H1 (cell line): Measurements from ENCODE around the gene GRB14.

Experiments
- EP300 ChIP-seq, 2 experiments: IDR thresholded peaks; 1 replicate in 1 of 2; 2 replicates in 1 of 2; pipeline ENCODE4 v1.6.1; 2011 to 2012; ENCODE audit warnings: low read depth in 2 of 2, low read length in 2 of 2, mild to moderate bottlenecking in 2 of 2, borderline replicate concordance in 1 of 2, inconsistent platforms in 1 of 2, moderate library complexity in 1 of 2
- POLR2A ChIP-seq, 2 experiments: IDR thresholded peaks; 1 replicate in 1 of 2; 2 replicates in 1 of 2; pipeline ENCODE4 v1.6.1; 2011; ENCODE audit warnings: low read depth in 2 of 2, low read length in 2 of 2, mild to moderate bottlenecking in 2 of 2; ENCODE audit errors: control extremely low read depth in 1 of 2
- POLR2AphosphoS5 ChIP-seq: IDR thresholded peaks from 2 replicates; pipeline ENCODE4 v1.6.1; 2011; ENCODE audit warnings: low read depth, low read length
- TEAD4 ChIP-seq: IDR thresholded peaks from 2 replicates; pipeline ENCODE4 v1.6.1; 2012; ENCODE audit warnings: low read depth, low read length, inconsistent platforms, mixed read lengths
- YY1 ChIP-seq: IDR thresholded peaks from 2 replicates; pipeline ENCODE4 v1.6.1; 2011; ENCODE audit warnings: low read depth, mild to moderate bottlenecking, low read length
- TF ChIP-seq, protein P1 (sequence below), 3 experiments: IDR thresholded peaks; 1 replicate in 2 of 3; 2 replicates in 1 of 3; pipeline versions ENCODE4 v1.5.1 to v1.6.1; 2011; ENCODE audit warnings: low read length in 3 of 3, mild to moderate bottlenecking in 3 of 3, inconsistent platforms in 2 of 3, low read depth in 1 of 3, moderate library complexity in 1 of 3; ENCODE audit not compliant: insufficient read depth in 1 of 3; ENCODE audit errors: control extremely low read depth in 1 of 3

DNA sequence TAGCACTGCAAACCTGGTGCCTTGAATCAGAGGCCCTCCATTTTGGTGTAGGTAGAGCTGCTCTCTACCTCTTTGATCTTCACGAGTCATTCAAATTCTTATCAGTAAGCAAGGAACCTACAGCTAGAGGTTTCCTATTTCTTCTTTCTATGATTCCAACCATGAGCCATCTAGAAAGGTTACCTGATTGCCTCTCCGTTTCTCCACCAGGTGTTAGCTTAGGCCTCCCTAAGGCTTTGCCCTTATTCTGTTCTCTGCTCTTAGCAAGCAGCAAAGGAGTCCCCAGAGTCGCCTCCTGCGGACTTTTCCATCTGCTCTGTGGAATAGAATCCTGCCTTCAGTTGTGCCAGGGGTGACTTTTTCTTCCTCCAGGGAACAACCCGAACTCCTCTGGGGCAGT lies 173.6 kb downstream of the GRB14 start:
- TF ChIP-seq, protein P1, sequence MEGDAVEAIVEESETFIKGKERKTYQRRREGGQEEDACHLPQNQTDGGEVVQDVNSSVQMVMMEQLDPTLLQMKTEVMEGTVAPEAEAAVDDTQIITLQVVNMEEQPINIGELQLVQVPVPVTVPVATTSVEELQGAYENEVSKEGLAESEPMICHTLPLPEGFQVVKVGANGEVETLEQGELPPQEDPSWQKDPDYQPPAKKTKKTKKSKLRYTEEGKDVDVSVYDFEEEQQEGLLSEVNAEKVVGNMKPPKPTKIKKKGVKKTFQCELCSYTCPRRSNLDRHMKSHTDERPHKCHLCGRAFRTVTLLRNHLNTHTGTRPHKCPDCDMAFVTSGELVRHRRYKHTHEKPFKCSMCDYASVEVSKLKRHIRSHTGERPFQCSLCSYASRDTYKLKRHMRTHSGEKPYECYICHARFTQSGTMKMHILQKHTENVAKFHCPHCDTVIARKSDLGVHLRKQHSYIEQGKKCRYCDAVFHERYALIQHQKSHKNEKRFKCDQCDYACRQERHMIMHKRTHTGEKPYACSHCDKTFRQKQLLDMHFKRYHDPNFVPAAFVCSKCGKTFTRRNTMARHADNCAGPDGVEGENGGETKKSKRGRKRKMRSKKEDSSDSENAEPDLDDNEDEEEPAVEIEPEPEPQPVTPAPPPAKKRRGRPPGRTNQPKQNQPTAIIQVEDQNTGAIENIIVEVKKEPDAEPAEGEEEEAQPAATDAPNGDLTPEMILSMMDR (IDR thresholded peaks at IDR 0.05; ENCODE audit: control extremely low read depth in 1 of 3, insufficient read depth in 1 of 3, low read depth in 1 of 3, low read length in 3 of 3): no peak
- TF ChIP-seq POLR2AphosphoS5 (no peak), EP300 (IDR thresholded peaks at IDR 0.05; ENCODE audit: borderline replicate concordance in 1 of 2, low read depth in 2 of 2, low read length in 2 of 2) (no peak), POLR2A (IDR thresholded peaks at IDR 0.05; ENCODE audit: control extremely low read depth in 1 of 2, low read depth in 2 of 2, low read length in 2 of 2) (no peak), YY1 (no peak), TEAD4 (no peak)
